ENCODE results near the gene MLEC.

DNA sequence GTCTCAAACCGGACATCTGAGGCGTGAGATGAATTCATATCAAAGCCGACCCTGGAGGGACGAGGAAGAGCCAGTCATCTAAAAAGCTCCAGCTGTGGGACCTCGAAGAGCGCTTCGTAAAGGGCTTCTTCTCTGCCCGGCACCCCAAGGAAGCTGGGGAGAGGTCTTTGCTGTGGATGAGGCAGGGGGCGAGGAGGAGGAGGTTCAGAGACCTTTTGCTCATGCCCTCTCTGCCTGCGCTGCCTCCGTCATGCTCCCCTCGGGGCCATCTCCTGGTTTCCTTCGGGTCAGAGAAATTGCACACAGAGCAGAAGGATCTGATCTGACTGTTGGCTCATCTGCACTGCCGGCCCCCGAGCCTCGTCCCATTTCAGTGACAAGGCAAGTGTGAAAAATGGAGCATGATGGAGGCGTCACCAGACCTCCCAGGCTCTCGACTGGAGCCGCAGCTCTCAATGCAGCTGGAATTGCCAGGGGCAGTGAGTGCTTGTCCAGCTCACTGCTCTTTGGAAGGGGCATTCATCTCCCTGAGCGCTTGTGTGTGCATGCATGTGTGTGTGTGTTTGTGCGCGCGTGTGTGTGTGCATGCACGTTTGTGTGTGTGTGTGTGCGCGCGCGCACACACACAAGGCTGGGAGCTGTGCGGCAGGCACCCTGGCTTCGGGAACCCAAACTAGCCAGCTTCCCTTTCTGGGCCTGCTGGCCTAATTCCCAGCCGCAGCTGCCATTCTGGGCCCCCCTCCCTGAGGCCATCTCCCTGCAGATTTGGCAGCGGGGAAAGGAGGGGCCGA is 37.3 kb upstream of the MLEC start:
- TF ChIP-seq, protein P1, sequence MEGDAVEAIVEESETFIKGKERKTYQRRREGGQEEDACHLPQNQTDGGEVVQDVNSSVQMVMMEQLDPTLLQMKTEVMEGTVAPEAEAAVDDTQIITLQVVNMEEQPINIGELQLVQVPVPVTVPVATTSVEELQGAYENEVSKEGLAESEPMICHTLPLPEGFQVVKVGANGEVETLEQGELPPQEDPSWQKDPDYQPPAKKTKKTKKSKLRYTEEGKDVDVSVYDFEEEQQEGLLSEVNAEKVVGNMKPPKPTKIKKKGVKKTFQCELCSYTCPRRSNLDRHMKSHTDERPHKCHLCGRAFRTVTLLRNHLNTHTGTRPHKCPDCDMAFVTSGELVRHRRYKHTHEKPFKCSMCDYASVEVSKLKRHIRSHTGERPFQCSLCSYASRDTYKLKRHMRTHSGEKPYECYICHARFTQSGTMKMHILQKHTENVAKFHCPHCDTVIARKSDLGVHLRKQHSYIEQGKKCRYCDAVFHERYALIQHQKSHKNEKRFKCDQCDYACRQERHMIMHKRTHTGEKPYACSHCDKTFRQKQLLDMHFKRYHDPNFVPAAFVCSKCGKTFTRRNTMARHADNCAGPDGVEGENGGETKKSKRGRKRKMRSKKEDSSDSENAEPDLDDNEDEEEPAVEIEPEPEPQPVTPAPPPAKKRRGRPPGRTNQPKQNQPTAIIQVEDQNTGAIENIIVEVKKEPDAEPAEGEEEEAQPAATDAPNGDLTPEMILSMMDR (IDR thresholded peaks at IDR 0.05), result peak; percentile 29
- TF ChIP-seq ZFX (IDR thresholded peaks at IDR 0.05; ENCODE audit: borderline replicate concordance), result no peak

Measured in 22Rv1 (cell line).